SJCRH30 (cell line): ENCODE measurements around the gene PLP1. TPM values are rescaled to one million over a fixed set of nuclear protein-coding genes. Genes with fewer than 3 reads are reported as not detected.
"Not testable (repeated sequence)": the region's sequence is repeated elsewhere in the genome, so short reads cannot be mapped to it uniquely, and the experiment has no call there.

Experiments used
- DNase-seq, 2 experiments: peaks; one replicate each; pipeline ENCODE4 v3.0.0-alpha.2; 2015 to 2020
- H3K27ac ChIP-seq: fragments of 250-450 bp; sonication (Bioruptor Pico); 2 replicates; pipeline ENCODE4 v1.5.1; 2020; ENCODE audit warnings: mild to moderate bottlenecking, moderate library complexity
- H3K27me3 ChIP-seq: fragments of 250-450 bp; sonication (Bioruptor Pico); 2 replicates; pipeline ENCODE4 v1.5.1; 2020; ENCODE audit warnings: mild to moderate bottlenecking, moderate library complexity
- H3K36me3 ChIP-seq: fragments of 250-450 bp; sonication (Bioruptor Pico); 2 replicates; pipeline ENCODE4 v1.5.1; 2020; ENCODE audit warnings: mild to moderate bottlenecking, moderate library complexity
- H3K4me1 ChIP-seq: fragments of 250-450 bp; sonication (Bioruptor Pico); 2 replicates; pipeline ENCODE4 v1.5.1; 2020; ENCODE audit warnings: mild to moderate bottlenecking, moderate library complexity
- H3K4me3 ChIP-seq: fragments of 250-450 bp; sonication (Bioruptor Pico); 2 replicates; pipeline ENCODE4 v1.5.1; 2020; ENCODE audit warnings: mild to moderate bottlenecking, moderate library complexity
- H3K9me3 ChIP-seq: fragments of 250-450 bp; sonication (Bioruptor Pico); replicated peaks from 2 replicates; pipeline ENCODE4 v1.5.1; 2020; ENCODE audit warnings: mild to moderate bottlenecking, moderate library complexity
- total RNA-seq: library from RNA; depleted of rRNA; stranded (reverse); fragments of >200 nt; shearing (Covaris generic); gene quantifications from 2 replicates; pipeline ENCODE4 v1.2.3, GENCODE V29; 2014

Gene PLP1
- total RNA-seq, 1 experiment from 2014 or later = not detected

DNA sequence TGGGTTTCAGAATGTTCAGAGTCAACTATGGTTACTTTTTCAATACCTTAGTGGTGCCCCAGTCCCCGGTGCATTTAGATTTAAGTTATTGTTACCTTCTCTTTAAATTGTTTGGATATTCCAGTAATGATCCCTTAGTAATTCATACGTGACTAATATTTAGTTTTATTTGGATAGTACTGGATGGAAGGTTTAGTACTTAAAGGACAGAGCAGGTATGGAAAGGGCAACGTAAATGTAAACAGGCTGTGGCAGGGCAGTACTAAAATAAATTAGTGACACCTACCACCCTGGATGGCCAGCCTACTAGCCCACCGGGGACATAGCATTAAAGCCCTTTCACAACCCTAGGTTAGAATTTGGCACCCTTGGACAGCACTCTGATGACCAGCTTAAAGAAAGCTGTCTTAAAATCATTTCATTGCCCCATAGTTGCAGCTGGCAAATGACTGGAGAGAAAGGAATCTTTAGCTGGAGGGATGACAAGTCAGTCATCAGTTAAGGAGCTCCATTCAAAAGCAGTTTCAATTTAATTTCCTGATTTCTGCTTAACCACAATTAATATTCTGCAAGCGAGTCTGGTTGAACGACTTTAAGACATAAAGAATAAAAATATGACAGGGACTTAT lies 16.4 kb downstream of the PLP1 start:
- Histone ChIP-seq H3K9me3 (no peaks in the 10 kb centered on the region), H3K27ac (no peak overlapping the region)
- DNase-seq = no peak

DNA sequence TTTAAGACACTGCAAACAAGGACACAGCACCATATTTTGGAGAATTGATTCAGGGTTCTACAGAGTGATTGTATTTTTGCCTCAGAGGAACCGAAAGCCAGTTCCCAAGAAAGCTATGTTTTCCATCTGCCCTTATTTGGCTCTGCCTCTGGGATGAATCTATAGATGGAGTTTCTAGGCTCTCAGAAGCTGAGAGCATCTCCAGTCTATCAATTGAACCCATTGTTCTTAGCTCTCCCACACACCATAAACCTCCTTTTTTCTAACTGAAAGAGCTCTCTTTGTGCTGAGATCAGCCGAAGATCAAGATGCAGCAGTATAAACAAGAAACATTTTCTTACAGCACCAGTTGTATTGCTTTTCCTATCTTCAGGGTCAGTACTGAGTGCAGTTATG lies 16.9 kb downstream of the PLP1 start:
- H3K27ac ChIP-seq = no peak overlapping the region
- H3K27me3 ChIP-seq = no peaks in the 10 kb centered on the region
- DNase-seq = no peak
- H3K4me1 ChIP-seq = no peaks in the 10 kb centered on the region
- H3K36me3 ChIP-seq = no peaks in the 10 kb centered on the region
- H3K4me3 ChIP-seq = no peak overlapping the region
- H3K9me3 ChIP-seq = no peaks in the 10 kb centered on the region

More for the DNA sequence above, 16.4 kb downstream of the PLP1 start:
- H3K4me1 ChIP-seq = no peaks in the 10 kb centered on the region
- H3K36me3 ChIP-seq = no peaks in the 10 kb centered on the region
- H3K27me3 ChIP-seq = no peaks in the 10 kb centered on the region
- no peak overlapping the region for H3K4me3 ChIP-seq

DNA sequence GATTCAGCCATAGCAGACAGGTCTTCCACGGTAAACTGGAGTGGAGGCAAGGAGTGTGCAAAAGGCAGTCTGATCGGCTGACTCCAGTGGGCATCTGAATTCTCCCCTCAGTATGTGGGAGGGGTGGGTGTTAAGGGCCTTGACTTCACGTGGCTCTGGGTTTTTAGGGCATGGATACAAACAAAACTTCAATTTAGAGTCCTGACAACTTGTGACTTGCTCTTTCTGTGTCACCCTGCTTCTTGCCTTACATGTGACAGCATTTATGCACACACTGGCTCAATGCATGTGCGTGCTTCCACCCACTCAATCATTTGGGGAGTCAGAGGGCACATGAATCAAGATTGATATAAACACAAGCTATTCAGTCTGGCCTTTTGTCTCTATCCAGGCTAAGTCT lies 17.5 kb downstream of the PLP1 start:
- Histone ChIP-seq H3K9me3 (no peaks in the 10 kb centered on the region), H3K36me3 (no peaks in the 10 kb centered on the region), H3K27me3 (no peaks in the 10 kb centered on the region), H3K4me3 (no peak overlapping the region), H3K4me1 (no peaks in the 10 kb centered on the region), H3K27ac (no peak overlapping the region)
- no peak for DNase-seq

DNA sequence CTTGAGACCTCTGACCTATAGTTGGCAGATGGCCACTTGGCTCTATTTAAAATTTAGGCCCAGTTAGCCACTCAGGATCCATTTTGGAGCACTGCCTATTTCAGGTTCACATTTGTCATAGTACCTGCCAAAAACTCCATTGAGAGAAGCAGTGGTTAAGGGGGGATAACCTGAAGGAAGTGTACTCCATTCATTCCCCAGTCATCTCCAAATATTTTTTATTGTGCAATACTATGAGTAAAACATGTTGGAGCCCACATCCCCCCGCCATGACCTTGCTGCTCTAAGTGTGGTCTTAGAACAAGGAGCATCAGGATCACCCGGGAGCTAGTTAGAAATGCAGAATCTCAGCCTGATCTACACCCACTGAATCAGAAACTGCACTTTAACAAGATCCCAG lies 21.1 kb downstream of the PLP1 start:
- DNase-seq = no peak
- no peaks in the 10 kb centered on the region for H3K4me1 ChIP-seq
- H3K36me3 ChIP-seq = no peaks in the 10 kb centered on the region
- no peaks in the 10 kb centered on the region for H3K27me3 ChIP-seq
- H3K9me3 ChIP-seq = no peaks in the 10 kb centered on the region
- no peak overlapping the region for H3K4me3 ChIP-seq
- no peak overlapping the region for H3K27ac ChIP-seq

DNA sequence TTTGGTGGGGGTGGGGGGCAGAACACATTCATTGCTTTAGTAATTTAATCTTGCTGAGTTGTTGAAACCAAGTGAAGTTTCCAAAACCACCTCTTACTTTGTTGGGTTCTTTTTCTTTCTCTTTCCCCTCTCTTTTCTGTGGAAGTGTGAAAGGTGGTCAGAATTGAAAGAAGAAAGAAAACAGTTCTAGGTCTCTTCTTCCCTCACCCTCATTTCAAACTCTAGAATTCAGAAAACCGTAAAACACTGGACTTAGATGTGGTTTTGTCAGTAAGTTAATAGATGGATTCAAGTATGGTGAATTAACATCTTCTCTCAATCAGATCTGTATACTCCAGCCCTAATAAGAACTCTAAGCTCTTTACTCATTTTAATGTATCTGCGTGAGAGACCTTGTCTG lies 23.7 kb downstream of the PLP1 start:
- H3K9me3 ChIP-seq = no peaks in the 10 kb centered on the region
- H3K36me3 ChIP-seq = no peaks in the 10 kb centered on the region
- H3K27me3 ChIP-seq = no peaks in the 10 kb centered on the region
- no peak overlapping the region for H3K4me3 ChIP-seq
- no peak overlapping the region for H3K27ac ChIP-seq
- no peak for DNase-seq
- no peaks in the 10 kb centered on the region for H3K4me1 ChIP-seq

DNA sequence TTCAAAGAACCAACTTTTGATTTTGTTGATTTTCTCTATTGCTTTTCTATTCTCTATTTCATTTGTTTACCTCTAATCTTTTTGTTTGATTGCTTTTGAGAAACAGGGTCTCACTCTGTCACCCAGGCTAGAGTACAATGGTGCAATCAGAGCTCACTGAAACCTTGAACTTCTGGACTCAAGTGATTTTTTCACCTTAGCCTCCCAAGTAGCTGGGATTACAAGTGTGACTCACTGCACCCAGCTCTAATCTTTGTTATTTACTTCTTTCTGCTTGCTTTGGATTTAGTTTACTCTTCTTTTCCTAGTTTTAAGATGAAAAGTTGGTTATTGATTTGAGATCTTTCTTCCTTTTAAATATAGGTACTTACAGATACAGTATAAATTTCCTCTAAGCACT lies 29.2 kb downstream of the PLP1 start:
- H3K4me3 ChIP-seq = no peak overlapping the region
- H3K4me1 ChIP-seq = no peaks in the 10 kb centered on the region
- H3K27me3 ChIP-seq = no peaks in the 10 kb centered on the region
- no peaks in the 10 kb centered on the region for H3K36me3 ChIP-seq
- H3K27ac ChIP-seq = no peak overlapping the region
- DNase-seq = no peak
- no peaks in the 10 kb centered on the region for H3K9me3 ChIP-seq

DNA sequence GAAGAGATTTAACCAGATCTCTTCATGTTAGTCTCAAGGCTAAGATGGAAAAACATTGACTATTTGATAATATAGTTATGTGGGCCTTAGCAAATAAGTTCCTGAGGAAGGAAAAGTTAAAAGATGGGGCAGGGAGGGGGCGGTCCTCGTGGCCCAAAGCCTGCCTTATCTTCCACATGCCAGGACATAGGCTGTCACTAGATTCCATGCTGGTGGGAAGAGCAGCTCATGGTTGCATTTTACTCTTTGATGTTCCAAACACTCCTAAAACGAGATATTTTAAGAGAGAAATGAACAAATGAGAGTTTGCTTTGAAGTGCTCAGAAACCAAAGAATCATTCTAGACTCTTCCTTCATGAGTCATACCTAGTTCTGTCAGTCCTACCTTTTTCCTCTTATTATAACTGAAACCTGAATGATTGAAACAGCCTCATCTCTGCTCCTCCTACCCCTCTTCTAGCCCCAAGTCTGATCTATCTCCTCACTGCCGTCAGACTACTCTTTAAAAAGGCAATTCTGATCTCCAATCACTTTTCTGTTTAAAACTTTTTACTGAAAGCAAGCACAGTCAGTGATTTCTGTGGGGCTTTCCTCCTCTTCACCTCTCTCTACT lies 30.3 kb downstream of the PLP1 start:
- no peaks in the 10 kb centered on the region for H3K27me3 ChIP-seq
- no peak for DNase-seq
- no peak overlapping the region for H3K4me3 ChIP-seq
- H3K9me3 ChIP-seq = no peaks in the 10 kb centered on the region
- no peaks in the 10 kb centered on the region for H3K36me3 ChIP-seq
- no peak overlapping the region for H3K27ac ChIP-seq
- no peaks in the 10 kb centered on the region for H3K4me1 ChIP-seq

DNA sequence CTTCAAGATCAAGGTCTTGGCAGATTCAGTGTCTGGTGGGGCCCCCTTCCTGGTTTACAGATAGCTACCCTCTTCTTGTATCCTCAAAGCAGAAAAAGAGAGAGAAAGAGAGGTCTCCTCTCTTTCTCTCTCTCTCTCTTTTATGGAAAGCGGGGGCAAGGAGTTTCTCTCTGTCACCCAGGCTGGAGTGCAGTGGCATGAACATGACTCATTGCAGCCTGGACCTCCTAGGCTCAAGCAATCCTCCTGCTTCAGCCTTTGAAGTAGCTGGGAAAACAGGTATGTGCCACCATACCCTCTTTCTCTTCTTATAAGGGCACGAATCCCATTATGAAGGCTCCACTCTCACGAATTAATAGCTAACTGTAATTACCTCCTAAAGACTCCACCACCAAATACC lies 35.2 kb downstream of the PLP1 start:
- H3K27me3 ChIP-seq = no peaks in the 10 kb centered on the region
- no peaks in the 10 kb centered on the region for H3K4me1 ChIP-seq
- no peak overlapping the region for H3K27ac ChIP-seq
- no peaks in the 10 kb centered on the region for H3K36me3 ChIP-seq
- no peak overlapping the region for H3K4me3 ChIP-seq
- H3K9me3 ChIP-seq = no peaks in the 10 kb centered on the region
- DNase-seq = no peak

DNA sequence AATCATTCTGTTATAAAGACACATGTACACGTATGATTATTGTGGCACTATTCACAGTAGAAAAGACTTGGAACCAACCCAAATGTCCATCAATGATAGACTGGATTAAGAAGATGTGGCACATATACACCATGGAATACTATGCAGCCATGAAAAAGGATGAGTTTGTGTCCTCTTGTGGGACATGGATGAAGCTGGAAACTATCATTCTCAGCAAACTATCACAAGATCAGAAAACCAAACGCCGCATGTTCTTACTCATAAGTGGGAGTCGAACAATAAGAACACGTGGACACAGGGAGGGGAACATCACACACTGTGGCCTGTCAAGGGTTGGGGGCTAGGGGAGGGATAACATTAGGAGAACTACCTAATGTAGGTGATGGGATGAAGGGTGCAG lies 40.5 kb downstream of the PLP1 start:
- H3K9me3 ChIP-seq, H3K4me1 ChIP-seq, H3K4me3 ChIP-seq, DNase-seq, H3K36me3 ChIP-seq, H3K27me3 ChIP-seq, H3K27ac ChIP-seq: not testable (repeated sequence)

DNA sequence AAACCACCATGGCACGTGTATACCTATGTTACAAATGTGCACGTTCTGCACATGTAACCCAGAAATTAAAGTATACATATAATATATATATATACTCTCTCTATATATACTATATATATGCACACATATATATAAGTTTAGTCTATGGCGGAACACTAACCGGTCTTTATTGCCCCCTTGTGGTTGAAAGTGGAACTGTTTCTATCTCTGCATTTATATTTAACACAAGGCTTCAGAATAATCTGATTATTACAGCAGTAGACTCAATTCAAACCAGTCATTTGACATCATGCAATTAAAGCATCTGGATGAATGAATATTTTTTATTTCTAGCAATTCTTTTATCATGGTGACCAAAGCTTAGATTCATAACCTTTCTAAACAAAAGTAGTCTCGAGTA lies 40.9 kb downstream of the PLP1 start:
- H3K36me3 ChIP-seq = no peaks in the 10 kb centered on the region
- no peaks in the 10 kb centered on the region for H3K9me3 ChIP-seq
- no peak overlapping the region for H3K27ac ChIP-seq
- H3K4me3 ChIP-seq = no peak overlapping the region
- no peaks in the 10 kb centered on the region for H3K4me1 ChIP-seq
- no peaks in the 10 kb centered on the region for H3K27me3 ChIP-seq
- DNase-seq = peak in 1 of 2 experiments; percentile 38

DNA sequence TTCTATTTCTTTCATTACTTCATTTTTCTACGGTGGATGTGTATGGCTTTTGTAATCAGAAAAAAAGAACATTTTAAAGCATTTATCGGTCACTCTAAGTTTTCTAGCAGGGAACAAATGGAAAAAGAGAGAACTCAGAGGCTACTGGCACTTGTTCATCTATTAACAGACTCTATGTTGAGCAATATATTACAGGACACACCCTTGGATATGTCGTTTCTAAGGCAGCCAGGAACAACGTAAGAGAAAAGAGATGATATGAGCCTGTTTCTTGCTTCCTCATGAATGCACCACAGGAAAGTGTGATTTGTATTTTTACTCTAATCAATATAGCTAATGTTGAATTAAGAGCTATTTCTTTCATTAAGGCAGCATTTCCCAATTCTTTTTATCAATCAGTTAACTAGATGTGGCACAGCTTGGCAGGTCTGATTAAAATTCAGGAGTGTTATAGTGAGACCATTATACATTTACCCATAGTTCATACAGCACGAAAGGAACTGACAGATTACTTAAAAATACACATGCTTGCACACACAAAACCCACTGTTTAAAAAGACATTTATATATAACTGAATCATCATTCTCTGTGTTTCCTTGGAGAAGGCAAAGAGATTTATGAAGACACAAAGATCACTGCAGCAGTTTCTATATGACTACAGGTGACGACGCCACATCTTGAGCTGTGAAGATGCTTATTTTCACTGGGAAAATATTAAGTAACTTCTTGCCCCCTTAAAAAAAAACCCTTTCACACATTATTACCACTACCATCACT lies 42.4 kb downstream of the PLP1 start:
- H3K9me3 ChIP-seq = no peaks in the 10 kb centered on the region
- no peak overlapping the region for H3K4me3 ChIP-seq
- H3K36me3 ChIP-seq = no peaks in the 10 kb centered on the region
- H3K4me1 ChIP-seq = no peaks in the 10 kb centered on the region
- no peaks in the 10 kb centered on the region for H3K27me3 ChIP-seq
- no peak for DNase-seq
- no peak overlapping the region for H3K27ac ChIP-seq

DNA sequence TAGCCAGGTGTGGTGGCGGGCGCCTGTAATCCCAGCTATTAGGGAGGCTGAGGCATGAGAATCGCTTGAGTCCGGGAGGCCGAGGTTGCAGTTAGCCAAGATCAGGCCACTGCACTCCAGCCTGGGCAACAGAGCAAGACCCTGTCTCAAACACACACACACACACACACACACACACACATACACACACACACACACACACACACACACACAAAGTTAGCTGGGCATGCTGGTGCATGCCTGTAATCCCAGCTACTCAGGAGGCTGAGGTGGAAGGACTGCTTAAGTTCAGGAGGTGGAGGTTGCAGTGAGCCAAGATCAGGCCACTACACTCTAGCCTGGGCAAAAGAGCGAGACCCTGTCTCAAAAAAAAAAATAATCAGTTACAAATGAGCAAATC lies 44.2 kb downstream of the PLP1 start:
- H3K27me3 ChIP-seq, H3K4me3 ChIP-seq, H3K36me3 ChIP-seq, H3K9me3 ChIP-seq, H3K4me1 ChIP-seq, H3K27ac ChIP-seq, DNase-seq: not testable (repeated sequence)

DNA sequence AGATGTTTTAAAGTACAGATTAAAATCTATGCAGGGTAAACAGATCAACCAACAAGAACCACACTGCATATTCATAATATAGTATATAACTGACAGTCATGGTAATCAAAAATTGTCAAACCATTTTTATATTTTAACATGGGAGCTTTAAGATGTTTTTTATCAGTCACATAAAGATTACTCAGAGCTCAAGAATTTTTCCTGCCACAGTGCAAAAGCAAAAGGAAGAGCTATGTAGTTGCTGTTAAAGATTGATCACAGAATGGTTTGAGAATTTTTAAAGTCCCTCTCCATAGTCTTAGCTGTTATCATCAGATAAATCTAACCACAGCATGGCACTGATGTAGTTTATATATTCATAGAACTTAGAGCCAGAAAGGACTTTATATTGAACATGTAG lies 47.0 kb downstream of the PLP1 start:
- Histone ChIP-seq H3K27ac (no peak overlapping the region), H3K4me3 (no peak overlapping the region), H3K4me1 (no peaks in the 10 kb centered on the region), H3K27me3 (no peaks in the 10 kb centered on the region), H3K9me3 (no peaks in the 10 kb centered on the region), H3K36me3 (no peaks in the 10 kb centered on the region)
- DNase-seq = no peak

DNA sequence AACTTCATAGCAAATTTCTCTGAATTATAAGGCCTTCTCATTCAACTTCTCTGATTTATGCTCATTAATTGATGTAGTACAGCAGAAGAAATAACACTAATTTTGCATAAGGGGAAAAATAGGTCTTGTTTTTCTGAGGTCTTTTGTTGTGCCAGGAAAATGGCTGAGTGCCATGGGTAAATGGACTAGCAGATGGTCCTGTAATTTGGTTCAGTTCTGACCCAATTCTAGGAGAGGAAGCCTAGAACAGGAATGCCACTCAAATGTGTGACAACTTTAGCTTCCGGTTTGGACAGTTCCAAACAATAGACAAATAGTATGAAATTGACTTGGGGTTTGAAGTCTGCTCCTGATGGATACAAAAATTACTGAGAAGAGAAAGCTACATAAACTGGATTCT lies 49.2 kb downstream of the PLP1 start:
- Histone ChIP-seq H3K4me3 (no peak overlapping the region), H3K9me3 (no peaks in the 10 kb centered on the region), H3K36me3 (no peaks in the 10 kb centered on the region), H3K27ac (no peak overlapping the region), H3K4me1 (no peaks in the 10 kb centered on the region), H3K27me3 (no peaks in the 10 kb centered on the region)
- no peak for DNase-seq

DNA sequence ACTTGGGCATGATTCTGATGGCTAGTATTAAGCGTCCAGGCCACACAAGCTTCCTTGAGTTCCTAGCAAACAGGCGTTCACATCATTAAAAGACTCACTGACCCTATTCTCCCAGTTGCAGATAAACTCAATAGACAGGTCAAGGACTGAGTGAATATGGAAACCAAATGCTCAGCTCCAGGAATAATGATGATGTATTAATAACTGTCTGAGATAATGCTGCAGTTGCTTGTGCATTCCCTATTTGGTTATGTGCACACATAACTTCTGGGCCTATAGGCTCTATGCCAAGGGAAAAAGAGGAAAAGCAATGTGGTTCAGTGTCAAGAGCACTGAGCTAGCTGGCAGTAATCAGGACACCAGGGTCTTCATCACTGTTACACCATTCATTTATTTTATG lies 51.9 kb downstream of the PLP1 start:
- H3K27ac ChIP-seq = no peak overlapping the region
- no peaks in the 10 kb centered on the region for H3K27me3 ChIP-seq
- no peak for DNase-seq
- no peaks in the 10 kb centered on the region for H3K4me1 ChIP-seq
- no peak overlapping the region for H3K4me3 ChIP-seq
- no peaks in the 10 kb centered on the region for H3K36me3 ChIP-seq
- H3K9me3 ChIP-seq = no peaks in the 10 kb centered on the region

DNA sequence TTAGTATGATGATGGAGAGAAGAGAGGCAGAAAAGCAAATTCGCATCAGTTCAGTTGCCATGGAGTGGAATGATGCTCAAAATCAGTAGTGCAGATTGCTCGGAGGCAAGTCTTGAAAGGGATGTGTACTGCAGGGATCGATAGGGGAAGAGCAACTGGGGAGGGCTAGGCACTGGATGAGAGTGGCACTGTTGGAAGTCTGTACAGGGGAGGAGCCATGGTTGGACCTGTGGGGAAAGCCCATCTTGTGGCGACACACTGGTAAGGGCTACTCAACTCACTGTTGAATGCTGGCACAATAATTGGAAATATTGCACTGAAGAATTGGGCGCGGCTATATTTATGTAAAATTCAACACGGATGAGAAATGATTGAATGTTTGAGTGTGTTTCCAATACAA lies 54.2 kb downstream of the PLP1 start:
- H3K27ac ChIP-seq = no peak overlapping the region
- H3K4me3 ChIP-seq = no peak overlapping the region
- no peaks in the 10 kb centered on the region for H3K27me3 ChIP-seq
- H3K36me3 ChIP-seq = no peaks in the 10 kb centered on the region
- H3K4me1 ChIP-seq = no peaks in the 10 kb centered on the region
- DNase-seq = no peak
- H3K9me3 ChIP-seq = no peaks in the 10 kb centered on the region
